IPS DF 6.9 (cell line): ENCODE measurements around the gene CHST11.
"Not testable (repeated sequence)": the region's sequence is repeated elsewhere in the genome, so short reads cannot be mapped to it uniquely, and the experiment has no call there.

Experiments used
- DNase-seq: peaks from one replicate; pipeline ENCODE4 v3.0.0-alpha.2; 2013; ENCODE audit warnings: low read depth, low spot score
- H3K27ac ChIP-seq: one replicate; pipeline ENCODE4 v1.5.1; 2013; ENCODE audit warnings: low read length, control low read depth
- H3K27me3 ChIP-seq: 2 replicates; pipeline ENCODE4 v1.6.1; 2013; ENCODE audit warnings: mild to moderate bottlenecking, low read length; ENCODE audit not compliant: control insufficient read depth, insufficient read depth
- H3K36me3 ChIP-seq: 2 replicates; pipeline ENCODE4 v1.6.1; 2013; ENCODE audit warnings: low read length; ENCODE audit not compliant: control insufficient read depth, insufficient read depth
- H3K4me1 ChIP-seq: 2 replicates; pipeline ENCODE4 v1.6.1; 2013; ENCODE audit warnings: low read length; ENCODE audit not compliant: control insufficient read depth, insufficient read depth
- H3K4me3 ChIP-seq: 2 replicates; pipeline ENCODE4 v1.5.1; 2013; ENCODE audit warnings: mild to moderate bottlenecking, low read length
- H3K9me3 ChIP-seq: 2 replicates; pipeline ENCODE4 v1.6.1; 2013; ENCODE audit warnings: low read length, inconsistent platforms; ENCODE audit not compliant: control insufficient read depth, insufficient read depth
- WGBS: extraction: QIAGEN DNeasy Blood & Tissue Kit; methylation state at CpG from one replicate; pipeline ENCODE4 v1.1.7; 2013; ENCODE audit warnings: mixed read lengths, missing lambda C conversion rate; ENCODE audit not compliant: insufficient read length, insufficient coverage; 5-methylcytosine and 5-hydroxymethylcytosine counted together

The CHST11 gene

GRCh38 chr12:104569346-104570173 is 112.8 kb downstream of the CHST11 start:
- no peak overlapping the region for H3K4me3 ChIP-seq

GRCh38 chr12:104570174-104570907 is 113.6 kb downstream of the CHST11 start:
- no peaks in the 10 kb centered on the region for H3K9me3 ChIP-seq
- H3K4me3 ChIP-seq, result no peak overlapping the region
- no CpG with 5 or more reads among the region's 12 CpGs for WGBS
- no peak overlapping the region for H3K27ac ChIP-seq
- no peaks in the 10 kb centered on the region for H3K36me3 ChIP-seq
- no peaks in the 10 kb centered on the region for H3K4me1 ChIP-seq
- DNase-seq, result no peak
- H3K27me3 ChIP-seq, result no peaks in the 10 kb centered on the region

More at GRCh38 chr12:104569346-104570173, 112.8 kb downstream of the CHST11 start:
- Histone ChIP-seq H3K27ac (no peak overlapping the region), H3K9me3 (no peaks in the 10 kb centered on the region), H3K27me3 (no peaks in the 10 kb centered on the region), H3K36me3 (no peaks in the 10 kb centered on the region), H3K4me1 (no peaks in the 10 kb centered on the region)
- DNase-seq, result no peak
- WGBS, result no CpG with 5 or more reads among the region's 8 CpGs

GRCh38 chr12:104571328-104571727 is 114.6 kb downstream of the CHST11 start:
- H3K27me3 ChIP-seq, result no peaks in the 10 kb centered on the region
- WGBS, result no CpG with 5 or more reads among the region's 8 CpGs
- H3K27ac ChIP-seq, result no peak overlapping the region
- DNase-seq, result no peak
- no peaks in the 10 kb centered on the region for H3K36me3 ChIP-seq
- H3K4me3 ChIP-seq, result no peak overlapping the region
- H3K4me1 ChIP-seq, result no peaks in the 10 kb centered on the region
- H3K9me3 ChIP-seq, result no peaks in the 10 kb centered on the region

- H3K27ac ChIP-seq, H3K4me1 ChIP-seq, DNase-seq, H3K27me3 ChIP-seq, H3K9me3 ChIP-seq, H3K4me3 ChIP-seq, H3K36me3 ChIP-seq: not testable (repeated sequence)
- no CpG with 5 or more reads among the region's 3 CpGs for WGBS
Observed at GRCh38 chr12:104574353-104574752, 117.6 kb downstream of the CHST11 start.

- not testable (repeated sequence) for H3K4me1 ChIP-seq, H3K9me3 ChIP-seq, H3K36me3 ChIP-seq, DNase-seq, H3K27ac ChIP-seq, H3K4me3 ChIP-seq, H3K27me3 ChIP-seq
- no CpG with 5 or more reads among the region's 6 CpGs for WGBS
Observed at GRCh38 chr12:104574758-104575157, 118.0 kb downstream of the CHST11 start.

- DNase-seq, result no peak
- no CpG with 5 or more reads among the region's 12 CpGs for WGBS
Observed at GRCh38 chr12:104575442-104576186, 118.9 kb downstream of the CHST11 start.

GRCh38 chr12:104576187-104576778 is 119.5 kb downstream of the CHST11 start:
- no peak for DNase-seq
- H3K27ac ChIP-seq, result no peak overlapping the region
- no peaks in the 10 kb centered on the region for H3K27me3 ChIP-seq
- no peaks in the 10 kb centered on the region for H3K9me3 ChIP-seq
- no peaks in the 10 kb centered on the region for H3K4me1 ChIP-seq
- WGBS, result no CpG with 5 or more reads among the region's 6 CpGs
- no peak overlapping the region for H3K4me3 ChIP-seq
- no peaks in the 10 kb centered on the region for H3K36me3 ChIP-seq

More at GRCh38 chr12:104575442-104576186, 118.9 kb downstream of the CHST11 start:
- H3K4me1 ChIP-seq, result no peaks in the 10 kb centered on the region
- H3K27me3 ChIP-seq, result no peaks in the 10 kb centered on the region
- no peaks in the 10 kb centered on the region for H3K9me3 ChIP-seq
- no peak overlapping the region for H3K4me3 ChIP-seq
- no peak overlapping the region for H3K27ac ChIP-seq
- no peaks in the 10 kb centered on the region for H3K36me3 ChIP-seq

GRCh38 chr12:104576980-104577580 is 120.3 kb downstream of the CHST11 start:
- Histone ChIP-seq H3K27me3 (no peaks in the 10 kb centered on the region), H3K4me3 (no peak overlapping the region), H3K4me1 (no peaks in the 10 kb centered on the region), H3K9me3 (no peaks in the 10 kb centered on the region), H3K27ac (no peak overlapping the region), H3K36me3 (no peaks in the 10 kb centered on the region)
- no CpG with 5 or more reads among the region's 6 CpGs for WGBS
- no peak for DNase-seq

- no peak for DNase-seq
- Histone ChIP-seq H3K4me1 (no peaks in the 10 kb centered on the region), H3K9me3 (no peaks in the 10 kb centered on the region), H3K27ac (no peak overlapping the region), H3K36me3 (no peaks in the 10 kb centered on the region), H3K27me3 (no peaks in the 10 kb centered on the region), H3K4me3 (no peak overlapping the region)
- WGBS, result no CpG with 5 or more reads among the region's 6 CpGs
Observed at GRCh38 chr12:104577581-104577981, 120.8 kb downstream of the CHST11 start.

- no peaks in the 10 kb centered on the region for H3K36me3 ChIP-seq
- no peaks in the 10 kb centered on the region for H3K9me3 ChIP-seq
- no CpG with 5 or more reads among the region's 6 CpGs for WGBS
- DNase-seq, result no peak
- H3K4me3 ChIP-seq, result no peak overlapping the region
- H3K27ac ChIP-seq, result no peak overlapping the region
- H3K27me3 ChIP-seq, result no peaks in the 10 kb centered on the region
- H3K4me1 ChIP-seq, result no peaks in the 10 kb centered on the region
Observed at GRCh38 chr12:104578453-104578852, 121.7 kb downstream of the CHST11 start.
